HEK293 (cell line): ENCODE results near the gene FADS2.

Experiments
- BCL11A ChIP-seq: fragments of 450-650 bp; formaldehyde crosslinking; IDR thresholded peaks from 2 replicates; pipeline ENCODE4 v1.5.1; 2016; ENCODE audit warnings: low read depth, missing biosample characterization, missing genetic modification characterization
- EGR2 ChIP-seq: fragments of 450-650 bp; formaldehyde crosslinking; IDR thresholded peaks from 2 replicates; pipeline ENCODE4 v1.5.1; 2016; ENCODE audit warnings: low read depth, missing biosample characterization, missing genetic modification characterization
- HIC1 ChIP-seq: fragments of 450-650 bp; formaldehyde crosslinking; IDR thresholded peaks from 2 replicates; pipeline ENCODE4 v1.5.1; 2016; ENCODE audit warnings: missing biosample characterization, missing genetic modification characterization
- KLF16 ChIP-seq: fragments of 450-650 bp; formaldehyde crosslinking; IDR thresholded peaks from 2 replicates; pipeline ENCODE4 v1.5.1; 2017; ENCODE audit warnings: missing biosample characterization, missing genetic modification characterization
- KLF9 ChIP-seq: fragments of 450-650 bp; formaldehyde crosslinking; IDR thresholded peaks from 2 replicates; pipeline ENCODE4 v1.5.1; 2016; ENCODE audit warnings: missing biosample characterization, missing genetic modification characterization, low read depth
- SCRT2 ChIP-seq: fragments of 450-650 bp; formaldehyde crosslinking; IDR thresholded peaks from 2 replicates; pipeline ENCODE4 v1.5.1; 2016; ENCODE audit warnings: missing biosample characterization, missing genetic modification characterization
- SETDB1 ChIP-seq: IDR thresholded peaks from one replicate; pipeline ENCODE4 v1.6.1; 2017; ENCODE audit warnings: mild to moderate bottlenecking, low read length, moderate library complexity, mixed read lengths; ENCODE audit not compliant: insufficient read length
- SP3 ChIP-seq: fragments of 450-650 bp; formaldehyde crosslinking; IDR thresholded peaks from 2 replicates; pipeline ENCODE4 v1.5.1; 2016; ENCODE audit warnings: missing biosample characterization, missing genetic modification characterization
- SP7 ChIP-seq: fragments of 450-650 bp; formaldehyde crosslinking; IDR thresholded peaks from 2 replicates; pipeline ENCODE4 v1.5.1; 2016; ENCODE audit warnings: missing biosample characterization, missing genetic modification characterization
- TSHZ1 ChIP-seq: fragments of 450-650 bp; formaldehyde crosslinking; IDR thresholded peaks from 2 replicates; pipeline ENCODE4 v1.5.1; 2016; ENCODE audit warnings: missing biosample characterization, missing genetic modification characterization, borderline replicate concordance
- ZBTB6 ChIP-seq: fragments of 450-650 bp; formaldehyde crosslinking; IDR thresholded peaks from 2 replicates; pipeline ENCODE4 v1.5.1; 2017; ENCODE audit warnings: missing biosample characterization, missing genetic modification characterization
- ZNF140 ChIP-seq: fragments of 450-650 bp; formaldehyde crosslinking; IDR thresholded peaks from 2 replicates; pipeline ENCODE4 v1.5.1; 2016; ENCODE audit warnings: missing biosample characterization, missing genetic modification characterization
- ZNF148 ChIP-seq: fragments of 450-650 bp; formaldehyde crosslinking; IDR thresholded peaks from 2 replicates; pipeline ENCODE4 v1.5.0; 2017; ENCODE audit warnings: missing biosample characterization, missing genetic modification characterization, borderline replicate concordance
- ZNF19 ChIP-seq: fragments of 450-650 bp; formaldehyde crosslinking; IDR thresholded peaks from 2 replicates; pipeline ENCODE4; 2016; ENCODE audit warnings: missing biosample characterization, missing genetic modification characterization, low read depth
- ZNF211 ChIP-seq: fragments of 450-650 bp; formaldehyde crosslinking; IDR thresholded peaks from 2 replicates; pipeline ENCODE4 v1.5.1; 2016; ENCODE audit warnings: low read depth, missing biosample characterization, missing genetic modification characterization
- ZNF214 ChIP-seq: fragments of 450-650 bp; formaldehyde crosslinking; IDR thresholded peaks from 2 replicates; pipeline ENCODE4 v1.5.1; 2017; ENCODE audit warnings: missing biosample characterization, mild to moderate bottlenecking, missing genetic modification characterization, borderline replicate concordance
- ZNF302 ChIP-seq: fragments of 450-650 bp; formaldehyde crosslinking; IDR thresholded peaks from 2 replicates; pipeline ENCODE4 v1.5.1; 2016; ENCODE audit warnings: missing biosample characterization, missing genetic modification characterization, low read depth
- ZNF350 ChIP-seq: fragments of 450-650 bp; formaldehyde crosslinking; IDR thresholded peaks from 2 replicates; pipeline ENCODE4 v1.5.0; 2017; ENCODE audit warnings: missing biosample characterization, mild to moderate bottlenecking, missing genetic modification characterization
- ZNF48 ChIP-seq: fragments of 450-650 bp; formaldehyde crosslinking; IDR thresholded peaks from 2 replicates; pipeline ENCODE4 v1.5.1; 2016; ENCODE audit warnings: missing biosample characterization, missing genetic modification characterization
- ZNF624 ChIP-seq: fragments of 450-650 bp; formaldehyde crosslinking; IDR thresholded peaks from 2 replicates; pipeline ENCODE4 v1.5.1; 2017; ENCODE audit warnings: missing biosample characterization, missing genetic modification characterization
- ZNF776 ChIP-seq: fragments of 450-650 bp; formaldehyde crosslinking; IDR thresholded peaks from 2 replicates; pipeline ENCODE4 v1.5.0; 2017; ENCODE audit warnings: missing biosample characterization, missing genetic modification characterization, borderline replicate concordance
- ZSCAN30 ChIP-seq: fragments of 450-650 bp; IDR thresholded peaks from 2 replicates; pipeline ENCODE4 v1.5.1; 2018; ENCODE audit warnings: missing biosample characterization, mild to moderate bottlenecking, missing genetic modification characterization, moderate library complexity
- TF ChIP-seq, protein P1 (sequence below): fragments of 450-650 bp; formaldehyde crosslinking; IDR thresholded peaks from 2 replicates; pipeline ENCODE4 v1.5.1; 2016; ENCODE audit warnings: missing biosample characterization, missing genetic modification characterization
- TF ChIP-seq, protein P2 (sequence below): fragments of 450-650 bp; formaldehyde crosslinking; IDR thresholded peaks from 2 replicates; pipeline ENCODE4 v1.5.1; 2016; ENCODE audit warnings: missing biosample characterization, missing genetic modification characterization
- TF ChIP-seq, protein P3 (sequence below): fragments of 450-650 bp; formaldehyde crosslinking; IDR thresholded peaks from 2 replicates; pipeline ENCODE4 v1.5.1; 2017; ENCODE audit warnings: missing biosample characterization, mild to moderate bottlenecking, missing genetic modification characterization, moderate library complexity

The FADS2 gene

DNA sequence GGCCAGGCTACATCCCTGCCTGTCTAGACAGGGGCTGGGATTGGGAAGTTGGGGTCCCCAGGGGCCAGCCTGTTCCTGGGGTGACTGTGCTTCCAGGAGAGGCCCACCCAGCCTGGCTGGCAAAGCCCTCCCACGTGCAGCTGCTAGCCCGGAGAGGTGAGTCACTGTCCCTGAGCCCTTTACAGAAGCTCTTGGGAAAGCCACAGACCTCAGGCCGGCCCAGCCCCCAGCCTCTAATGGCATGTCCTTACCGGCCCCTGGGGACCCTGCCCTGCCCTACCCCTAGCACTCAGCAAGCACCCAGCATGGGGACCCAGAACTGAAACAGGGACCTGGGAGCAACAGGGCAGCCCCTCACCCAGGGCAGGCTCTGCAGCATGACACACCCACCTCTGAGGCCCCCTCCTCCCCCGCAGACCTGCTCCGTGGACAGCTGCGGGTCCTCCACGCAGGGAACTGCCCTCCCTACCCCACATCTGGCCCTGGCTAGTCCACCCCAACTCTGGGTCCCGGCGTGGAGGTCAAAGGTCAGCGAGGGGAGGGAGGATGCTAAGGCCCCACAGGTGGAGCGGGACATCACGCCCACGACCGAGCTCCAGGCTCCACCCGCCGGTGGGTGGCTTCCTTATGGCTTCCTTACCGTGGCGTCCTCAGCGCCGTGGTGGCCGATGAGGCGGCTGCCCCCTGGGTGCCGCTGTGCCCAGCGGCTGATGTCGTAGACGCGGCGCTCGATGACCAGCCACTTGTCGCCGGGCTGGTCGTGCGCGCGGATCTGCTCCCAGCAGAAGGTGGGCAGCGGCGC is 62.6 kb downstream of the FADS2 start (continued):
- TF ChIP-seq ZNF148 (tag by site-specific recombination): no peak
- TF ChIP-seq ZNF48 (tag by site-specific recombination): no peak
- TF ChIP-seq BCL11A (tag by site-specific recombination): peak; percentile 80
- no peak for TF ChIP-seq ZNF211 (tag by site-specific recombination)
- TF ChIP-seq SETDB1: no peak
- TF ChIP-seq EGR2 (tag by site-specific recombination): peak; percentile 75
- TF ChIP-seq ZNF624 (tag by site-specific recombination): no peak
- no peak for TF ChIP-seq ZNF19 (tag by site-specific recombination)
- no peak for TF ChIP-seq ZNF140 (tag by site-specific recombination)
- TF ChIP-seq ZNF776: no peak
- TF ChIP-seq ZSCAN30 (tag by site-specific recombination): no peak
- TF ChIP-seq, protein P1, sequence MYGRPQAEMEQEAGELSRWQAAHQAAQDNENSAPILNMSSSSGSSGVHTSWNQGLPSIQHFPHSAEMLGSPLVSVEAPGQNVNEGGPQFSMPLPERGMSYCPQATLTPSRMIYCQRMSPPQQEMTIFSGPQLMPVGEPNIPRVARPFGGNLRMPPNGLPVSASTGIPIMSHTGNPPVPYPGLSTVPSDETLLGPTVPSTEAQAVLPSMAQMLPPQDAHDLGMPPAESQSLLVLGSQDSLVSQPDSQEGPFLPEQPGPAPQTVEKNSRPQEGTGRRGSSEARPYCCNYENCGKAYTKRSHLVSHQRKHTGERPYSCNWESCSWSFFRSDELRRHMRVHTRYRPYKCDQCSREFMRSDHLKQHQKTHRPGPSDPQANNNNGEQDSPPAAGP (tag by site-specific recombination): 0 out of 2 replicates have a peak, but pooled peaks have one; percentile 13
- TF ChIP-seq ZBTB6 (tag by site-specific recombination): no peak
- TF ChIP-seq TSHZ1 (tag by site-specific recombination): no peak
- peak; percentile 88 for TF ChIP-seq KLF9 (tag by site-specific recombination)
- no peak for TF ChIP-seq ZNF214
- no peak for TF ChIP-seq ZNF302 (tag by site-specific recombination)
- peak; percentile 95 for TF ChIP-seq SCRT2 (tag by site-specific recombination)
- TF ChIP-seq, protein P2, sequence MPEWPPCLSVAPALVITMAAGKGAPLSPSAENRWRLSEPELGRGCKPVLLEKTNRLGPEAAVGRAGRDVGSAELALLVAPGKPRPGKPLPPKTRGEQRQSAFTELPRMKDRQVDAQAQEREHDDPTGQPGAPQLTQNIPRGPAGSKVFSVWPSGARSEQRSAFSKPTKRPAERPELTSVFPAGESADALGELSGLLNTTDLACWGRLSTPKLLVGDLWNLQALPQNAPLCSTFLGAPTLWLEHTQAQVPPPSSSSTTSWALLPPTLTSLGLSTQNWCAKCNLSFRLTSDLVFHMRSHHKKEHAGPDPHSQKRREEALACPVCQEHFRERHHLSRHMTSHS (tag by site-specific recombination): no peak
- TF ChIP-seq KLF16 (tag by site-specific recombination): 0 out of 2 replicates have a peak, but pooled peaks have one; percentile 42
- TF ChIP-seq SP7 (tag by site-specific recombination): 0 out of 2 replicates have a peak, but pooled peaks have one; percentile 25
- peak; percentile 75 for TF ChIP-seq SP3
- TF ChIP-seq, protein P3, sequence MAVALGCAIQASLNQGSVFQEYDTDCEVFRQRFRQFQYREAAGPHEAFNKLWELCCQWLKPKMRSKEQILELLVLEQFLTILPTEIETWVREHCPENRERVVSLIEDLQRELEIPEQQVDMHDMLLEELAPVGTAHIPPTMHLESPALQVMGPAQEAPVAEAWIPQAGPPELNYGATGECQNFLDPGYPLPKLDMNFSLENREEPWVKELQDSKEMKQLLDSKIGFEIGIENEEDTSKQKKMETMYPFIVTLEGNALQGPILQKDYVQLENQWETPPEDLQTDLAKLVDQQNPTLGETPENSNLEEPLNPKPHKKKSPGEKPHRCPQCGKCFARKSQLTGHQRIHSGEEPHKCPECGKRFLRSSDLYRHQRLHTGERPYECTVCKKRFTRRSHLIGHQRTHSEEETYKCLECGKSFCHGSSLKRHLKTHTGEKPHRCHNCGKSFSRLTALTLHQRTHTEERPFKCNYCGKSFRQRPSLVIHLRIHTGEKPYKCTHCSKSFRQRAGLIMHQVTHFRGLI (tag by site-specific recombination): no peak
- no peak for TF ChIP-seq ZNF350 (tag by site-specific recombination)
- peak; percentile 44 for TF ChIP-seq HIC1 (tag by site-specific recombination)
